A673 (cell line): Measurements from ENCODE around the gene SPDL1.

Source experiments
- CTCF ChIP-seq: fragments of 300-800, 200-600 bp; sonication (generic); conservative IDR thresholded peaks from 2 replicates; pipeline ENCODE4 v1.5.1; 2017; ENCODE audit warnings: low read depth, mild to moderate bottlenecking, antibody characterized with exemption, low read length, moderate library complexity, mixed read lengths
- EZH2 ChIP-seq: fragments of 200-600 bp; sonication (generic); IDR thresholded peaks from 2 replicates; pipeline ENCODE4 v1.6.1; 2017; ENCODE audit warnings: borderline replicate concordance, low read depth, mild to moderate bottlenecking, mixed read lengths, antibody characterized with exemption, low read length; ENCODE audit not compliant: poor library complexity, severe bottlenecking

DNA sequence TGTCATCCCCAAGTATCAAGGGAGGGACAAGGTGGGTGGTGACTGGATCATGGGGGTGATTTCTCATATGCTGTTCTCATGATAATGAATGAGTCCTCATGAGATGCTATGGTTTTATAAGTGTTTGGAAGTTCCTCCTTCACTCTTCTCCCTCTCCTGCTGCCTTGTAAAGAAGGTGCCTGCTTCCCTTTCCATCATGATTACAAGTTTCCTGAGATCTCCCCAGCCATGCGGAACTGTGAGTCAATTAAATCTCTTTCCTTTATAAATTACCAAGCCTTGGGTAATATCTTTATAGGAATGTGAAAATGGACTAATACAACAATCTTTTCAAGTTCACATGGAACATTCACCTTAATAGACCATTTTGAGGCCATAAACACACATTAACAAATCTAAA is 32.0 kb downstream of the SPDL1 start:
- TF ChIP-seq CTCF (no peak), EZH2 (no peak)
